SJCRH30 (cell line): Measurements from ENCODE around the gene VGLL4. TPM values are rescaled to one million over a fixed set of nuclear protein-coding genes. Genes with fewer than 3 reads are reported as not detected.

ENCODE experiments used
- DNase-seq, 2 experiments: peaks; one replicate each; pipeline ENCODE4 v3.0.0-alpha.2; 2015 to 2020
- H3K27ac ChIP-seq: fragments of 250-450 bp; sonication (Bioruptor Pico); 2 replicates; pipeline ENCODE4 v1.5.1; 2020; ENCODE audit warnings: mild to moderate bottlenecking, moderate library complexity
- H3K27me3 ChIP-seq: fragments of 250-450 bp; sonication (Bioruptor Pico); 2 replicates; pipeline ENCODE4 v1.5.1; 2020; ENCODE audit warnings: mild to moderate bottlenecking, moderate library complexity
- H3K36me3 ChIP-seq: fragments of 250-450 bp; sonication (Bioruptor Pico); 2 replicates; pipeline ENCODE4 v1.5.1; 2020; ENCODE audit warnings: mild to moderate bottlenecking, moderate library complexity
- H3K4me1 ChIP-seq: fragments of 250-450 bp; sonication (Bioruptor Pico); 2 replicates; pipeline ENCODE4 v1.5.1; 2020; ENCODE audit warnings: mild to moderate bottlenecking, moderate library complexity
- H3K4me3 ChIP-seq: fragments of 250-450 bp; sonication (Bioruptor Pico); 2 replicates; pipeline ENCODE4 v1.5.1; 2020; ENCODE audit warnings: mild to moderate bottlenecking, moderate library complexity
- H3K9me3 ChIP-seq: fragments of 250-450 bp; sonication (Bioruptor Pico); replicated peaks from 2 replicates; pipeline ENCODE4 v1.5.1; 2020; ENCODE audit warnings: mild to moderate bottlenecking, moderate library complexity
- total RNA-seq: library from RNA; depleted of rRNA; stranded (reverse); fragments of >200 nt; shearing (Covaris generic); gene quantifications from 2 replicates; pipeline ENCODE4 v1.2.3, GENCODE V29; 2014

The VGLL4 gene
- total RNA-seq, 1 experiment from 2014 or later: 49.3 TPM

- no peak overlapping the region for H3K27ac ChIP-seq
- H3K4me1 ChIP-seq: peaks cover 36% of the 10 kb centered on the region
- H3K9me3 ChIP-seq: no peaks in the 10 kb centered on the region
- no peaks in the 10 kb centered on the region for H3K27me3 ChIP-seq
- no peak overlapping the region for H3K4me3 ChIP-seq
- H3K36me3 ChIP-seq: no peaks in the 10 kb centered on the region
- DNase-seq: no peak
Measured at GRCh38 chr3:11546657-11547302, 96.9 kb downstream of the VGLL4 start.

- no peaks in the 10 kb centered on the region for H3K36me3 ChIP-seq
- peaks cover 36% of the 10 kb centered on the region for H3K4me1 ChIP-seq
- H3K27me3 ChIP-seq: no peaks in the 10 kb centered on the region
- H3K4me3 ChIP-seq: peak overlapping the region; percentile 35
- DNase-seq: peak; percentile 56 to 63
- peak overlapping the region; percentile 69 for H3K27ac ChIP-seq
- no peaks in the 10 kb centered on the region for H3K9me3 ChIP-seq
Measured at GRCh38 chr3:11545186-11545851, 98.4 kb downstream of the VGLL4 start.

GRCh38 chr3:11544412-11545181 is 99.1 kb downstream of the VGLL4 start:
- no peaks in the 10 kb centered on the region for H3K36me3 ChIP-seq
- peak; percentile 93 for DNase-seq
- H3K27ac ChIP-seq: peak overlapping the region; percentile 69
- H3K27me3 ChIP-seq: no peaks in the 10 kb centered on the region
- H3K4me1 ChIP-seq: peaks cover 35% of the 10 kb centered on the region
- H3K4me3 ChIP-seq: peak overlapping the region; percentile 35
- H3K9me3 ChIP-seq: no peaks in the 10 kb centered on the region

- peak overlapping the region; percentile 69 for H3K27ac ChIP-seq
- H3K4me1 ChIP-seq: peaks cover 29% of the 10 kb centered on the region
- no peaks in the 10 kb centered on the region for H3K27me3 ChIP-seq
- H3K36me3 ChIP-seq: no peaks in the 10 kb centered on the region
- no peak for DNase-seq
- peak overlapping the region; percentile 35 for H3K4me3 ChIP-seq
- H3K9me3 ChIP-seq: no peaks in the 10 kb centered on the region
Measured at GRCh38 chr3:11543948-11544387, 99.7 kb downstream of the VGLL4 start.

- H3K27me3 ChIP-seq: no peaks in the 10 kb centered on the region
- peak overlapping the region; percentile 69 for H3K27ac ChIP-seq
- no peak overlapping the region for H3K4me3 ChIP-seq
- H3K9me3 ChIP-seq: no peaks in the 10 kb centered on the region
- no peaks in the 10 kb centered on the region for H3K36me3 ChIP-seq
- DNase-seq: no peak
- peaks cover 23% of the 10 kb centered on the region for H3K4me1 ChIP-seq
Measured at GRCh38 chr3:11543141-11543947, 100.4 kb downstream of the VGLL4 start.

- no peak for DNase-seq
- no peaks in the 10 kb centered on the region for H3K27me3 ChIP-seq
- no peaks in the 10 kb centered on the region for H3K9me3 ChIP-seq
- no peak overlapping the region for H3K4me3 ChIP-seq
- H3K4me1 ChIP-seq: peaks cover 23% of the 10 kb centered on the region
- no peaks in the 10 kb centered on the region for H3K36me3 ChIP-seq
- no peak overlapping the region for H3K27ac ChIP-seq
Measured at GRCh38 chr3:11542551-11542950, 101.2 kb downstream of the VGLL4 start.

- Histone ChIP-seq H3K4me1 (peaks cover 23% of the 10 kb centered on the region), H3K27me3 (no peaks in the 10 kb centered on the region), H3K27ac (no peak overlapping the region), H3K36me3 (no peaks in the 10 kb centered on the region), H3K9me3 (no peaks in the 10 kb centered on the region), H3K4me3 (no peak overlapping the region)
- no peak for DNase-seq
Measured at GRCh38 chr3:11541321-11542303, 102.1 kb downstream of the VGLL4 start.

- Histone ChIP-seq H3K9me3 (no peaks in the 10 kb centered on the region), H3K4me3 (no peak overlapping the region), H3K4me1 (peaks cover 11% of the 10 kb centered on the region), H3K27ac (no peak overlapping the region), H3K27me3 (no peaks in the 10 kb centered on the region), H3K36me3 (no peaks in the 10 kb centered on the region)
- no peak for DNase-seq
Measured at GRCh38 chr3:11539677-11540076, 104.0 kb downstream of the VGLL4 start.

- H3K9me3 ChIP-seq: no peaks in the 10 kb centered on the region
- H3K36me3 ChIP-seq: no peaks in the 10 kb centered on the region
- no peak overlapping the region for H3K4me3 ChIP-seq
- no peak overlapping the region for H3K27ac ChIP-seq
- no peak for DNase-seq
- no peaks in the 10 kb centered on the region for H3K27me3 ChIP-seq
- peaks cover 6% of the 10 kb centered on the region for H3K4me1 ChIP-seq
Measured at GRCh38 chr3:11539218-11539617, 104.5 kb downstream of the VGLL4 start.

- H3K27ac ChIP-seq: no peak overlapping the region
- DNase-seq: no peak
- H3K9me3 ChIP-seq: no peaks in the 10 kb centered on the region
- peaks cover 6% of the 10 kb centered on the region for H3K4me1 ChIP-seq
- no peak overlapping the region for H3K4me3 ChIP-seq
- no peaks in the 10 kb centered on the region for H3K27me3 ChIP-seq
- no peaks in the 10 kb centered on the region for H3K36me3 ChIP-seq
Measured at GRCh38 chr3:11538581-11538980, 105.1 kb downstream of the VGLL4 start.

- no peak for DNase-seq
- Histone ChIP-seq H3K4me3 (no peak overlapping the region), H3K9me3 (no peaks in the 10 kb centered on the region), H3K36me3 (no peaks in the 10 kb centered on the region), H3K4me1 (peaks cover 16% of the 10 kb centered on the region), H3K27me3 (no peaks in the 10 kb centered on the region), H3K27ac (no peak overlapping the region)
Measured at GRCh38 chr3:11536936-11537612, 106.6 kb downstream of the VGLL4 start.

- Histone ChIP-seq H3K36me3 (no peaks in the 10 kb centered on the region), H3K27ac (no peak overlapping the region), H3K4me1 (peaks cover 16% of the 10 kb centered on the region), H3K27me3 (no peaks in the 10 kb centered on the region), H3K4me3 (no peak overlapping the region), H3K9me3 (no peaks in the 10 kb centered on the region)
- no peak for DNase-seq
Measured at GRCh38 chr3:11536132-11536935, 107.4 kb downstream of the VGLL4 start.
